ENCODE measurements around the gene SLC35A1. TPM values are rescaled to one million over a fixed set of nuclear protein-coding genes. Genes with fewer than 3 reads are reported as not detected.

Gene SLC35A1
- total and polyA plus RNA-seq, 2 of the 8 experiments (the other 6 are each of a cell fraction or from before 2014, with no cell fraction given): 4.7 to 9.2 TPM

- no peak overlapping the region for H3K14ac ChIP-seq (ENCODE audit: insufficient read length)
- no peak overlapping the region for H3K9ac ChIP-seq (replicated peaks in 1 of 4; ENCODE audit: extremely low read depth in 1 of 4, low read depth in 3 of 4, low read length in 3 of 4)
- H3K79me1 ChIP-seq (ENCODE audit: low read depth, low read length): no peaks in the 10 kb centered on the region
- H3K4me2 ChIP-seq (ENCODE audit: insufficient read depth in 1 of 2, low read depth in 2 of 2, low read length in 2 of 2): no peak overlapping the region
- no peak for FAIRE-seq
- H4K8ac ChIP-seq (ENCODE audit: extremely low read depth, insufficient read depth, low read length): no peak overlapping the region
- POLR2A ChIA-PET (ENCODE audit: partially characterized antibody): interaction anchor here (0.6 kb wide), 1 partner anchor 275 kb away, joined by 3 read pairs; the partner anchor contains the start of gene ZNF292
- H2AFZ ChIP-seq (ENCODE audit: low read length): no peak overlapping the region
- H3K23ac ChIP-seq (ENCODE audit: insufficient read length): no peak overlapping the region
- no peaks in the 10 kb centered on the region for H3K23me2 ChIP-seq (ENCODE audit: low read depth, low read length)
- no peak overlapping the region for H3K4ac ChIP-seq (replicated peaks; ENCODE audit: insufficient read length, low read depth, low read length)
- H2BK5ac ChIP-seq (ENCODE audit: low read depth, low read length): no peak overlapping the region
- no peak overlapping the region for H4K91ac ChIP-seq (replicated peaks; ENCODE audit: insufficient read length, low read length)
- H3K27me3 ChIP-seq (replicated peaks in 1 of 4; ENCODE audit: control insufficient read depth in 3 of 4, extremely low read depth in 1 of 4, insufficient read depth in 3 of 4, low read length in 3 of 4): no peaks in the 10 kb centered on the region
- CTCF ChIA-PET (ENCODE audit: partially characterized antibody): interaction anchor here (0.7 to 0.8 kb wide), 2 partner anchors 22 to 37 kb away, joined by 3 read pairs; no protein-coding TSS in a partner anchor
- no peak overlapping the region for H3K4me3 ChIP-seq (ENCODE audit: extremely low read depth in 1 of 4, insufficient read depth in 2 of 4, low read depth in 3 of 4, low read length in 4 of 4)
- H3K18ac ChIP-seq (ENCODE audit: extremely low read depth, low read length): no peak overlapping the region
- no peaks in the 10 kb centered on the region for H3K79me2 ChIP-seq (ENCODE audit: control insufficient read depth in 1 of 2, insufficient read depth in 2 of 2, low read length in 2 of 2)
- H2AK5ac ChIP-seq (ENCODE audit: low read depth, low read length): no peak overlapping the region
- no peak overlapping the region; the same call in 1 of the 2 replicates for H2BK20ac ChIP-seq (ENCODE audit: low read length)
- no peaks in the 10 kb centered on the region for H3K9me3 ChIP-seq (ENCODE audit: insufficient read depth in 2 of 2, low read depth in 1 of 2, low read length in 1 of 2)
- no peak overlapping the region for H2BK12ac ChIP-seq (ENCODE audit: low read depth, low read length)
- no peak overlapping the region for H3K56ac ChIP-seq (replicated peaks; ENCODE audit: insufficient read length, low read depth, low read length)
- 86% methylated on average over 3 of the region's 3 CpGs; no CpG with 5 or more reads in 1 of the 2 experiments for WGBS, 2 experiments (ENCODE audit: extremely low coverage in 1 of 2, insufficient coverage in 1 of 2, insufficient read length in 1 of 2, insufficient replicate concordance in 2 of 2, low coverage in 1 of 2, low lambda C conversion rate in 2 of 2, missing lambda C conversion rate in 1 of 2)
- no peak overlapping the region for H4K5ac ChIP-seq (ENCODE audit: insufficient read length, low read depth, low read length)
- no peak overlapping the region for H2BK120ac ChIP-seq (replicated peaks; ENCODE audit: low read depth, low read length)
- no peak for DNase-seq (ENCODE audit: low read depth in 1 of 2, low spot score in 2 of 2)
- no peaks in the 10 kb centered on the region for H3K4me1 ChIP-seq (replicated peaks in 1 of 4; ENCODE audit: control insufficient read depth in 3 of 4, insufficient read depth in 4 of 4, low read length in 3 of 4)
- no peak overlapping the region for H3K27ac ChIP-seq (ENCODE audit: low read depth, low read length)
- H3K36me3 ChIP-seq (ENCODE audit: control insufficient read depth in 2 of 4, insufficient read depth in 4 of 4, low read length in 3 of 4): no peaks in the 10 kb centered on the region
- no peaks in the 10 kb centered on the region for H4K20me1 ChIP-seq (replicated peaks in 1 of 2; ENCODE audit: control insufficient read depth in 1 of 2, insufficient read depth in 2 of 2, low read length in 2 of 2)
- no peak overlapping the region for H2BK15ac ChIP-seq (ENCODE audit: low read length)
- TF ChIP-seq SAP30 (IDR thresholded peaks at IDR 0.05; ENCODE audit: insufficient read depth, insufficient replicate concordance, low read length): no peak
- TF ChIP-seq TEAD4 (IDR thresholded peaks at IDR 0.05; ENCODE audit: low read depth, low read length): no peak
- TF ChIP-seq SUZ12 (IDR thresholded peaks at IDR 0.05; ENCODE audit: low read length): no peak
- no peak for TF ChIP-seq GABPA (IDR thresholded peaks at IDR 0.05; ENCODE audit: borderline replicate concordance, insufficient read depth, low read length)
- no peak for TF ChIP-seq POU5F1 (IDR thresholded peaks at IDR 0.05; ENCODE audit: low read depth, low read length)
- no peak for TF ChIP-seq EZH2 (IDR thresholded peaks at IDR 0.05; ENCODE audit: low read depth, low read length, severe bottlenecking)
- TF ChIP-seq NRF1 (IDR thresholded peaks at IDR 0.05; ENCODE audit: low read depth, low read length): no peak
- no peak for TF ChIP-seq SRF (IDR thresholded peaks at IDR 0.05; ENCODE audit: low read depth, low read length)
- no peak for TF ChIP-seq CBX8 (IDR thresholded peaks at IDR 0.05; ENCODE audit: borderline replicate concordance, low read depth, low read length)
- no peak for TF ChIP-seq ZNF274 (IDR thresholded peaks at IDR 0.05; ENCODE audit: borderline replicate concordance, extremely low read depth, low read length)
- TF ChIP-seq CBX5 (IDR thresholded peaks at IDR 0.05; ENCODE audit: low read depth, low read length): no peak
- TF ChIP-seq ATF2 (IDR thresholded peaks at IDR 0.05; ENCODE audit: low read length): no peak
Observed at GRCh38 chr6:87430499-87430898, 42.3 kb upstream of the SLC35A1 start.

All from H1 (cell line).